Caco-2 (cell line): ENCODE results near the gene CYTIP. TPM values are rescaled to one million over a fixed set of nuclear protein-coding genes. Genes with fewer than 3 reads are reported as not detected.

ENCODE experiments used
- BruUV-seq: library from RNA; stranded (reverse); fragments of 400-500 nt; replicated peaks from 2 replicates; lab custom pipeline; 2021; lab: Mats Ljungman, UMichigan
- CTCF ChIA-PET: fragments of 300-600 bp; sonication (Branson Sonifier 250); formaldehyde crosslinking; loops from one replicate; lab custom pipeline; 2022; ENCODE audit warnings: antibody characterized with exemption; lab: Charles Lee
- POLR2A ChIA-PET: fragments of 300-600 bp; sonication (Branson Sonifier 250); formaldehyde crosslinking; loops from one replicate; lab custom pipeline; 2022; ENCODE audit warnings: antibody characterized with exemption; lab: Charles Lee
- DNase-seq, 2 experiments: peaks; one replicate each; pipeline versions ENCODE4 v3.0.0 to v3.0.0-alpha.2; 2020 to 2022
- H3K27me3 ChIP-seq: replicated peaks from 2 replicates; pipeline ENCODE4 v1.6.0; 2011; ENCODE audit warnings: low read length; ENCODE audit not compliant: control insufficient read depth, insufficient read depth
- H3K36me3 ChIP-seq: 2 replicates; pipeline ENCODE4 v1.5.1; 2011; ENCODE audit warnings: low read length; ENCODE audit not compliant: control insufficient read depth, insufficient read depth
- H3K4me1 ChIP-seq: fragments of 250-450 bp; sonication (Bioruptor Pico); 2 replicates; pipeline ENCODE4 v1.5.1; 2020; ENCODE audit warnings: mild to moderate bottlenecking
- H3K4me3 ChIP-seq: 2 replicates; pipeline ENCODE4 v1.5.1; 2011; ENCODE audit warnings: low read depth, mild to moderate bottlenecking, control low read depth, low read length
- H3K9me3 ChIP-seq: fragments of 250-450 bp; sonication (Bioruptor Pico); 2 replicates; pipeline ENCODE4 v1.5.1; 2020; ENCODE audit warnings: mild to moderate bottlenecking, moderate library complexity
- H3K27ac Mint-ChIP-seq: one replicate; pipeline ENCODE4 v1.8.0; 2022; ENCODE audit warnings: mixed read lengths; ENCODE audit not compliant: unreplicated experiment
- H3K27me3 Mint-ChIP-seq: one replicate; pipeline ENCODE4 v1.8.0; 2022; ENCODE audit warnings: mixed read lengths; ENCODE audit not compliant: insufficient read depth, unreplicated experiment
- H3K36me3 Mint-ChIP-seq: one replicate; pipeline ENCODE4 v1.8.0; 2022; ENCODE audit warnings: mild to moderate bottlenecking, mixed read lengths; ENCODE audit not compliant: insufficient read depth, unreplicated experiment
- H3K4me1 Mint-ChIP-seq: one replicate; pipeline ENCODE4 v1.8.0; 2022; ENCODE audit warnings: low read depth, mixed read lengths; ENCODE audit not compliant: unreplicated experiment
- H3K4me3 Mint-ChIP-seq: one replicate; pipeline ENCODE4 v1.8.0; 2022; ENCODE audit warnings: mild to moderate bottlenecking, moderate library complexity, mixed read lengths; ENCODE audit not compliant: unreplicated experiment
- H3K9me3 Mint-ChIP-seq: one replicate; pipeline ENCODE4 v1.8.0; 2022; ENCODE audit warnings: mixed read lengths; ENCODE audit not compliant: unreplicated experiment
- CTCF ChIP-seq, 2 experiments: fragments of 200-600 bp in 1 of 2; IDR thresholded peaks; 1 replicate in 1 of 2; 2 replicates in 1 of 2; pipeline versions ENCODE4 v1.5.1 to v1.8.0; 2011 to 2022; ENCODE audit warnings: antibody characterized with exemption in 1 of 2, control low read depth in 1 of 2, inconsistent platforms in 1 of 2, low read depth in 1 of 2, low read length in 1 of 2, mild to moderate bottlenecking in 1 of 2, moderate library complexity in 1 of 2; ENCODE audit not compliant: insufficient read depth in 1 of 2, severe bottlenecking in 1 of 2, unreplicated experiment in 1 of 2
- intact Hi-C: fragments of 100-400 bp; cut with micrococcal nuclease; formaldehyde crosslinking; loops from one replicate; pipeline ENCODE4 v1.10.0; 2022; ENCODE audit not compliant: unreplicated experiment
- total RNA-seq: library from RNA; stranded (reverse); gene quantifications from 2 replicates; pipeline ENCODE4 v1.2.3, GENCODE V29; 2022

The CYTIP gene
- total RNA-seq, 1 experiment from 2014 or later: 1.1 TPM

GRCh38 chr2:157486596-157487270 lies 42.8 kb upstream of the CYTIP start:
- H3K9me3 Mint-ChIP-seq: no peaks in the 10 kb centered on the region
- H3K27me3 ChIP-seq: no peaks in the 10 kb centered on the region
- H3K36me3 Mint-ChIP-seq: no peaks in the 10 kb centered on the region
- H3K4me3 Mint-ChIP-seq: no peak overlapping the region
- no peaks in the 10 kb centered on the region for H3K9me3 ChIP-seq
- H3K4me1 Mint-ChIP-seq: peaks cover 8% of the 10 kb centered on the region
- no peaks in the 10 kb centered on the region for H3K27me3 Mint-ChIP-seq
- no peaks in the 10 kb centered on the region for H3K36me3 ChIP-seq
- peaks cover 12% of the 10 kb centered on the region; the same call in 1 of the 2 replicates for H3K4me1 ChIP-seq
- TF ChIP-seq CTCF (IDR thresholded peaks at IDR 0.05; ENCODE audit: insufficient read depth in 1 of 2, low read depth in 1 of 2, low read length in 1 of 2, severe bottlenecking in 1 of 2, unreplicated experiment in 1 of 2): no peak
- POLR2A ChIA-PET: no interaction called here
- no peak for DNase-seq
- intact Hi-C loops: no loop called here
- no peak overlapping the region for H3K4me3 ChIP-seq
- H3K27ac Mint-ChIP-seq: no peak overlapping the region
- BruUV-seq: no TSS peak
- CTCF ChIA-PET: no interaction called here

- H3K9me3 Mint-ChIP-seq: no peaks in the 10 kb centered on the region
- ChIA-PET POLR2A (no interaction called here), CTCF (no interaction called here)
- no peaks in the 10 kb centered on the region for H3K36me3 Mint-ChIP-seq
- intact Hi-C loops: no loop called here
- no peak overlapping the region for H3K4me3 Mint-ChIP-seq
- H3K36me3 ChIP-seq: no peaks in the 10 kb centered on the region
- no peak overlapping the region for H3K27ac Mint-ChIP-seq
- no peak overlapping the region for H3K4me3 ChIP-seq
- H3K27me3 ChIP-seq: no peaks in the 10 kb centered on the region
- no peak for TF ChIP-seq CTCF (IDR thresholded peaks at IDR 0.05; ENCODE audit: insufficient read depth in 1 of 2, low read depth in 1 of 2, low read length in 1 of 2, severe bottlenecking in 1 of 2, unreplicated experiment in 1 of 2)
- no peak for DNase-seq
- H3K9me3 ChIP-seq: no peaks in the 10 kb centered on the region
- no peaks in the 10 kb centered on the region for H3K4me1 ChIP-seq
- no peaks in the 10 kb centered on the region for H3K27me3 Mint-ChIP-seq
- H3K4me1 Mint-ChIP-seq: no peaks in the 10 kb centered on the region
- no TSS peak for BruUV-seq
These were observed 36.5 kb upstream of the CYTIP start for GRCh38 chr2:157480182-157480961.

- ChIA-PET CTCF (no interaction called here), POLR2A (no interaction called here)
- TF ChIP-seq CTCF (IDR thresholded peaks at IDR 0.05; ENCODE audit: insufficient read depth in 1 of 2, low read depth in 1 of 2, low read length in 1 of 2, severe bottlenecking in 1 of 2, unreplicated experiment in 1 of 2): no peak
- Mint-ChIP-seq H3K27me3 (no peaks in the 10 kb centered on the region), H3K36me3 (no peaks in the 10 kb centered on the region), H3K4me3 (no peak overlapping the region), H3K9me3 (no peaks in the 10 kb centered on the region), H3K27ac (no peak overlapping the region), H3K4me1 (no peaks in the 10 kb centered on the region)
- Histone ChIP-seq H3K27me3 (no peaks in the 10 kb centered on the region), H3K9me3 (no peaks in the 10 kb centered on the region), H3K4me3 (no peak overlapping the region), H3K4me1 (no peaks in the 10 kb centered on the region), H3K36me3 (no peaks in the 10 kb centered on the region)
- DNase-seq: no peak
- intact Hi-C loops: no loop called here
- no TSS peak for BruUV-seq
These were observed 35.5 kb upstream of the CYTIP start for GRCh38 chr2:157479081-157480027.
